ENCODE results near the gene TBCK.

The TBCK gene

DNA sequence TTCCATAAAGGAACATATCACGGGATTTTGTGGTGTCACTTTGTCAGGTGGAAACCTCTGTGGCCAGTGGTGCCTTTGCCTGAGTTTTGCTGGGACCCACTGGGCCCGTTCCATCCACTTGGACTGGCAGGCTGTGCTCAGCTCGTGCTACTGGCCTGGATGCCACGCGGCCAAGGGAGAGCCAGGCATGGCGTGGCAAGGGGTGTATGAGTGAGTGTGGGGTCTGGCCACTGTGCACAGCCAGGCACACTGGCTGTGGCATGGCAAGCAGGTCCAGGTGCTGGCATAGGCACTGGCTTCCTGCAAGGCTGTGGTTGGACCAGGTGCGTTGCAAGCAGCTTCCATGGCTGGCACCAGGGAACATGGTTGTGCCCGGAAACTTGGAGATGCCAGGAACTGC, 60.8 kb downstream of the TBCK start:
- Histone ChIP-seq H3K27me3 (replicated peaks) (no peaks in the 10 kb centered on the region), H3K36me3 (replicated peaks) (no peaks in the 10 kb centered on the region), H3K27ac (no peak overlapping the region), H3K4me3 (ENCODE audit: low read depth, low read length) (no peak overlapping the region)
- TF ChIP-seq, protein P1, sequence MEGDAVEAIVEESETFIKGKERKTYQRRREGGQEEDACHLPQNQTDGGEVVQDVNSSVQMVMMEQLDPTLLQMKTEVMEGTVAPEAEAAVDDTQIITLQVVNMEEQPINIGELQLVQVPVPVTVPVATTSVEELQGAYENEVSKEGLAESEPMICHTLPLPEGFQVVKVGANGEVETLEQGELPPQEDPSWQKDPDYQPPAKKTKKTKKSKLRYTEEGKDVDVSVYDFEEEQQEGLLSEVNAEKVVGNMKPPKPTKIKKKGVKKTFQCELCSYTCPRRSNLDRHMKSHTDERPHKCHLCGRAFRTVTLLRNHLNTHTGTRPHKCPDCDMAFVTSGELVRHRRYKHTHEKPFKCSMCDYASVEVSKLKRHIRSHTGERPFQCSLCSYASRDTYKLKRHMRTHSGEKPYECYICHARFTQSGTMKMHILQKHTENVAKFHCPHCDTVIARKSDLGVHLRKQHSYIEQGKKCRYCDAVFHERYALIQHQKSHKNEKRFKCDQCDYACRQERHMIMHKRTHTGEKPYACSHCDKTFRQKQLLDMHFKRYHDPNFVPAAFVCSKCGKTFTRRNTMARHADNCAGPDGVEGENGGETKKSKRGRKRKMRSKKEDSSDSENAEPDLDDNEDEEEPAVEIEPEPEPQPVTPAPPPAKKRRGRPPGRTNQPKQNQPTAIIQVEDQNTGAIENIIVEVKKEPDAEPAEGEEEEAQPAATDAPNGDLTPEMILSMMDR (IDR thresholded peaks at IDR 0.05; ENCODE audit: low read depth, low read length, missing control alignments) = no peak
- no peak for DNase-seq
- in situ Hi-C loops (cut with HindIII; ENCODE audit: low pct_ligation_motif_present, low sequenced_read_pairs) = no loop called here

DNA sequence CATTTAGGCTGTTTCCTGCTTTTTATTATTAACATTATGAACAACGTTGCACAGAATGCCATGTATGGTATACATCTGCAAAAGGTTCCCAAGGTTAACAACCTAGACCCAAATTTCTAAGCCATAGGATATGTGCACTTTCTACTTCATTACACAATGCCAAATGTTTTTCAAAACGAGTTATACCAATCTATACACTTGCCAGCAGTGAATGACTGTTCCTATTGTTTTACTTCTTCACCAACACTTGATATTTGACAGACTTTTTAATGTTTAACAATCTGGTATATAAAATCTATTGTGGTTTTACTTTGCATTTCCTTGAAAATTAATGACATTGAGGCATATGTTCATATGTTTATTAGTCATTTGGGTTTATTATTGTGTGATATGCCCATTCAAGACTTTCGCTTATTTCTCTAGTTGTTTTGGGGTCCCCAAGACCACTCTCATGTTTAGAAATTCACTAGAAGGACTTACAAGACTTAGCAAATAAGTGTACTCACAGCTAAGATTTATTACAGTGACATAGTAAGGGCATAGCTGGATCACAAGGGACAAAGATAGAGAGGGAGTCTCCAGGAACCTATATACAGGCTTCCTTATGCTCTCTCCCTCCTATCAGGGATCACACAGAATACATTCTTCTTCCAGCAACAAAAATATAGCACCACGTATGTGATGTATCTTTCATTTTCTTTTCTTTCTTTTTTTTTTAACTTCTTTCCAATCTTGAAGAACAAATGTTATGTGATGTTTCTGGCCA, 62.5 kb downstream of the TBCK start:
- H3K27ac ChIP-seq = no peak overlapping the region
- no peaks in the 10 kb centered on the region for H3K27me3 ChIP-seq (replicated peaks)
- in situ Hi-C loops (cut with HindIII; ENCODE audit: low pct_ligation_motif_present, low sequenced_read_pairs) = no loop called here
- H3K4me3 ChIP-seq (ENCODE audit: low read depth, low read length) = no peak overlapping the region
- no peaks in the 10 kb centered on the region for H3K36me3 ChIP-seq (replicated peaks)
- TF ChIP-seq, protein P1 (IDR thresholded peaks at IDR 0.05; ENCODE audit: low read depth, low read length, missing control alignments) = no peak
- DNase-seq = no peak

DNA sequence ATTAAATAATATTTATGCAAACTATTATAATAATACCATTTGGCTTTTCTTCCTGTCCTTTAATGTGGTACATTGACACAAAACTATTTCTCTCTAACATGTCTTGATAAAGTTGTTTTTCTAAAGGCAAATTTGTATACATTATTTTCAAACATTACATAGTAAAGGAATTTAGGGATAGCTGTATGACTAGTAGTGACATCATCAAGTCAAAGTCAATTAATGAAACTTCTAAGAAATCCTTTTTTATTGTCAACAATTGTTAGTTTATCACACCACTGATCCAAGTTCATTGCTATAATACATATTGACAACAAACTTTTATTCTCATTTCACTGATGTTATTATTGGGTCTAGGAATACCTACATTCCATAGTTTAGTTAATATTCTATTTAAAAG, 68.4 kb downstream of the TBCK start:
- Histone ChIP-seq H3K27me3 (replicated peaks) (no peaks in the 10 kb centered on the region), H3K27ac (no peak overlapping the region), H3K4me3 (ENCODE audit: low read depth, low read length) (no peak overlapping the region), H3K36me3 (replicated peaks) (no peaks in the 10 kb centered on the region)
- DNase-seq = no peak
- TF ChIP-seq, protein P1 (IDR thresholded peaks at IDR 0.05; ENCODE audit: low read depth, low read length, missing control alignments) = no peak
- in situ Hi-C loops (cut with HindIII; ENCODE audit: low pct_ligation_motif_present, low sequenced_read_pairs) = no loop called here

DNA sequence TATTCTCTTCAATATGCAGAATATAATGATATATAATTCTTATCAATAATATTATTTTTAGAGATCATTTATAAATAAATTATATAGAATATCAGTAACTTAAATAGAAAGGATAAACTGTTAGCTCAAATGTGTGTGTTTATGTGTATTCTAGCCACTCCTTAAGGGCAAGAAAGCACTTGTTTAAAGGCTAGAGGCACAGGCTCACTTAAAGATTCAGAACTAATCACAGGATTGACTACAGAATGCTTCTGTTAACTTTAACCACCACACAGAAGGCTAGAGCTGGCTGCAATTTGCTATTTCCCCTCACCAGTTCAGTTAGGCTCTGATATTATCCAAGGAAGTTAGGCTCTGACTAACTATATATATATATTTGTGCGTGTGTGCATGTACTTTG, 69.6 kb downstream of the TBCK start:
- no peak overlapping the region for H3K4me3 ChIP-seq (ENCODE audit: low read depth, low read length)
- TF ChIP-seq, protein P1 (IDR thresholded peaks at IDR 0.05; ENCODE audit: low read depth, low read length, missing control alignments) = no peak
- H3K27ac ChIP-seq = no peak overlapping the region
- H3K36me3 ChIP-seq (replicated peaks) = no peaks in the 10 kb centered on the region
- no peaks in the 10 kb centered on the region for H3K27me3 ChIP-seq (replicated peaks)
- in situ Hi-C loops (cut with HindIII; ENCODE audit: low pct_ligation_motif_present, low sequenced_read_pairs) = no loop called here
- DNase-seq = no peak

DNA sequence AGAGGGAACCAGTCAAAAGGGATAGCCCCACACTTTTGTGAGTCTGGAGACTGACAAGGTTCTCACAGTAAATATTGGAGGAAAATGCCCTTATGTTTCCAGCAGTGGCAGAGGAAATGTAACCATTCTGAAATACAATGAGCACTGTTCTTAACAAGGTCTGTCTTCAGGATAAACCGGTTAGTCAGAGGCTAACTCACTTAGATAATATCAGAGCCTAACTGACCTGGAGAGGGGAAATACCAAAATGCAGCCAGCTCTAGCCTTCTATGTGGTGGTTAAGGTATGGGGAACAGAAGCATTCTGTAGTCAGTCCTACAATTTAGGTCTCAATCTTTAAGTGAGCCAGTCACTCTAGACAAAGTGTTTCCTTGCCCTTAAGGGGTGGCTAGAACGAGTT, 70.8 kb downstream of the TBCK start:
- Histone ChIP-seq H3K4me3 (ENCODE audit: low read depth, low read length) (no peak overlapping the region), H3K27me3 (replicated peaks) (no peaks in the 10 kb centered on the region), H3K27ac (no peak overlapping the region), H3K36me3 (replicated peaks) (no peaks in the 10 kb centered on the region)
- DNase-seq = no peak
- TF ChIP-seq, protein P1 (IDR thresholded peaks at IDR 0.05; ENCODE audit: low read depth, low read length, missing control alignments) = no peak
- in situ Hi-C loops (cut with HindIII; ENCODE audit: low pct_ligation_motif_present, low sequenced_read_pairs) = no loop called here

GRCh38 chr4:106240699-106241098, 75.3 kb downstream of the TBCK start:
- no peaks in the 10 kb centered on the region for H3K27me3 ChIP-seq (replicated peaks)
- H3K36me3 ChIP-seq (replicated peaks) = no peaks in the 10 kb centered on the region
- in situ Hi-C loops (cut with HindIII; ENCODE audit: low pct_ligation_motif_present, low sequenced_read_pairs) = no loop called here
- no peak for DNase-seq
- TF ChIP-seq, protein P1 (IDR thresholded peaks at IDR 0.05; ENCODE audit: low read depth, low read length, missing control alignments) = no peak
- H3K27ac ChIP-seq = no peak overlapping the region
- no peak overlapping the region for H3K4me3 ChIP-seq (ENCODE audit: low read depth, low read length)
